HepG2 (cell line): ENCODE results near the gene TMEM143. TPM values are rescaled to one million over a fixed set of nuclear protein-coding genes. Genes with fewer than 3 reads are reported as not detected.

Experiments used
- ATRX ChIP-seq: sonication (generic); formaldehyde crosslinking; IDR thresholded peaks from 2 replicates; pipeline ENCODE4 v1.4.0; 2020; ENCODE audit warnings: missing genetic modification reagents, borderline replicate concordance
- CHD4 ChIP-seq: fragments of 200-600 bp; sonication (generic); IDR thresholded peaks from 2 replicates; pipeline ENCODE4 v1.7.0; 2017; ENCODE audit warnings: mild to moderate bottlenecking, low read length, borderline replicate concordance
- FOSL2 ChIP-seq: sonication (generic); formaldehyde crosslinking; IDR thresholded peaks from 2 replicates; pipeline ENCODE4 v1.4.0; 2020; ENCODE audit warnings: missing genetic modification reagents
- FOXO1 ChIP-seq: sonication (generic); formaldehyde crosslinking; IDR thresholded peaks from 2 replicates; pipeline ENCODE4 v1.4.0; 2020; ENCODE audit warnings: missing genetic modification reagents
- MYC ChIP-seq: sonication (generic); formaldehyde crosslinking; IDR thresholded peaks from 2 replicates; pipeline ENCODE4 v1.9.0; 2021; ENCODE audit warnings: missing genetic modification reagents, borderline replicate concordance
- NFE2L1 ChIP-seq: sonication (generic); formaldehyde crosslinking; IDR thresholded peaks from 2 replicates; pipeline ENCODE4 v1.4.0; 2020; ENCODE audit warnings: missing genetic modification reagents, mild to moderate bottlenecking, borderline replicate concordance
- PHF8 ChIP-seq: sonication (generic); formaldehyde crosslinking; IDR thresholded peaks from 2 replicates; pipeline ENCODE4 v1.5.0; 2020; ENCODE audit warnings: missing genetic modification reagents
- SSRP1 ChIP-seq: IDR thresholded peaks from 2 replicates; pipeline ENCODE4 v1.6.1; 2016; ENCODE audit warnings: control low read depth
- ZBTB38 ChIP-seq: sonication (generic); formaldehyde crosslinking; IDR thresholded peaks from 2 replicates; pipeline ENCODE4 v1.5.1; 2020; ENCODE audit warnings: mild to moderate bottlenecking, missing genetic modification reagents
- ZNF124 ChIP-seq: sonication (generic); formaldehyde crosslinking; IDR thresholded peaks from 2 replicates; pipeline ENCODE4 v1.4.0; 2020; ENCODE audit warnings: missing genetic modification reagents
- ZNF274 ChIP-seq: sonication (generic); formaldehyde crosslinking; IDR thresholded peaks from 2 replicates; pipeline ENCODE4 v1.5.1; 2020; ENCODE audit warnings: mild to moderate bottlenecking, missing genetic modification reagents
- ZNF430 ChIP-seq: sonication (generic); formaldehyde crosslinking; IDR thresholded peaks from 2 replicates; pipeline ENCODE4 v1.9.0; 2021; ENCODE audit warnings: mild to moderate bottlenecking, missing genetic modification reagents
- ZNF781 ChIP-seq: sonication (generic); formaldehyde crosslinking; IDR thresholded peaks from 2 replicates; pipeline ENCODE4 v1.5.1; 2020; ENCODE audit warnings: borderline replicate concordance, mild to moderate bottlenecking, missing genetic modification reagents; ENCODE audit errors: not compliant biosample characterization
- polyA plus RNA-seq, 8 experiments: library from polyadenylated mRNA; depleted of rRNA in 3 of 8; stranded (reverse) in 7 of 8; unstranded in 1 of 8; fragments of >200 nt; fragmentation: Illumina TruSeq in 4 of 8; extraction: Trizol in 4 of 8; gene quantifications; 2 replicates each; pipeline versions ENCODE4 v1.2.1 to v1.2.3, GENCODE V29; 2011 to 2016; ENCODE audit warnings: low read depth in 4 of 8, missing spikeins in 1 of 8, mixed read lengths in 1 of 8; ENCODE audit not compliant: insufficient read depth in 1 of 8
- total RNA-seq, 5 experiments: library from RNA; depleted of rRNA; stranded (reverse); fragments of >200 nt; fragmentation: Illumina TruSeq; extraction: Trizol; gene quantifications; 2 replicates each; pipeline ENCODE4 v1.2.3, GENCODE V29; 2016; ENCODE audit warnings: low read depth in 1 of 5
- TF ChIP-seq, protein P1 (sequence below), 2 experiments: sonication (generic) in 1 of 2; formaldehyde crosslinking in 1 of 2; IDR thresholded peaks; 2 replicates each; pipeline versions ENCODE4 v1.6.1 to v1.9.0; 2014 to 2022; ENCODE audit warnings: antibody characterized with exemption in 1 of 2, borderline replicate concordance in 1 of 2, inconsistent platforms in 1 of 2, low read depth in 1 of 2, missing genetic modification reagents in 1 of 2
- TF ChIP-seq, protein P2 (sequence below): sonication (generic); formaldehyde crosslinking; IDR thresholded peaks from 2 replicates; pipeline ENCODE4 v1.4.0; 2020; ENCODE audit warnings: missing genetic modification reagents
- TF ChIP-seq, protein P3 (sequence below): sonication (generic); formaldehyde crosslinking; IDR thresholded peaks from 2 replicates; pipeline ENCODE4 v1.4.0; 2020; ENCODE audit warnings: mild to moderate bottlenecking, low read depth, missing genetic modification reagents
- TF ChIP-seq, protein P4 (sequence below): sonication (generic); formaldehyde crosslinking; IDR thresholded peaks from 2 replicates; pipeline ENCODE4 v1.5.0; 2020; ENCODE audit warnings: missing genetic modification reagents
- TF ChIP-seq, protein P5 (sequence below): sonication (generic); formaldehyde crosslinking; IDR thresholded peaks from 2 replicates; pipeline ENCODE4 v1.4.0; 2020; ENCODE audit warnings: missing genetic modification reagents
- TF ChIP-seq, protein P6 (sequence below): sonication (generic); formaldehyde crosslinking; IDR thresholded peaks from 2 replicates; pipeline ENCODE4 v1.8.0; 2022; ENCODE audit warnings: missing genetic modification reagents, mild to moderate bottlenecking, moderate library complexity, borderline replicate concordance

The TMEM143 gene
- total and polyA plus RNA-seq, 2 of the 13 experiments (the other 11 are each of a cell fraction or from before 2014, with no cell fraction given): 7.7 to 11.3 TPM

DNA sequence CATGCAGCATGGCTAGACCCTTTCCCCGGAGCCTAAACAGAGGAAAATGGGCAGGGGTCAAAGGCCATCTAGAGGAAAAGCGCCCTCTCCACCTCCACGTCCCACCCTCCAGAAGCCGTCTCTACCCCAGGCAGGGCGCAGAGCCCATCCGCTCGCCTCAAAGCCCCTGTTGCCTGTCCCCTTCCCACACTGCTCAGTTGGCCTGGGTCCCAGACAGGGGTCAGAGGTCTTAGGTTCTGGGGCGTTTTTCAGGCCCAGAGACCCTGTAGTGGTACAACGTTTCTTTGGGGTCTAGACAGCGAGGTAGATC, 285 bp downstream of the TMEM143 start (continued):
- TF ChIP-seq, protein P1, sequence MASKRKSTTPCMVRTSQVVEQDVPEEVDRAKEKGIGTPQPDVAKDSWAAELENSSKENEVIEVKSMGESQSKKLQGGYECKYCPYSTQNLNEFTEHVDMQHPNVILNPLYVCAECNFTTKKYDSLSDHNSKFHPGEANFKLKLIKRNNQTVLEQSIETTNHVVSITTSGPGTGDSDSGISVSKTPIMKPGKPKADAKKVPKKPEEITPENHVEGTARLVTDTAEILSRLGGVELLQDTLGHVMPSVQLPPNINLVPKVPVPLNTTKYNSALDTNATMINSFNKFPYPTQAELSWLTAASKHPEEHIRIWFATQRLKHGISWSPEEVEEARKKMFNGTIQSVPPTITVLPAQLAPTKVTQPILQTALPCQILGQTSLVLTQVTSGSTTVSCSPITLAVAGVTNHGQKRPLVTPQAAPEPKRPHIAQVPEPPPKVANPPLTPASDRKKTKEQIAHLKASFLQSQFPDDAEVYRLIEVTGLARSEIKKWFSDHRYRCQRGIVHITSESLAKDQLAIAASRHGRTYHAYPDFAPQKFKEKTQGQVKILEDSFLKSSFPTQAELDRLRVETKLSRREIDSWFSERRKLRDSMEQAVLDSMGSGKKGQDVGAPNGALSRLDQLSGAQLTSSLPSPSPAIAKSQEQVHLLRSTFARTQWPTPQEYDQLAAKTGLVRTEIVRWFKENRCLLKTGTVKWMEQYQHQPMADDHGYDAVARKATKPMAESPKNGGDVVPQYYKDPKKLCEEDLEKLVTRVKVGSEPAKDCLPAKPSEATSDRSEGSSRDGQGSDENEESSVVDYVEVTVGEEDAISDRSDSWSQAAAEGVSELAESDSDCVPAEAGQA (IDR thresholded peaks at IDR 0.05; ENCODE audit: low read depth): no peak
- TF ChIP-seq, protein P1 (CRISPR knock-in tag; IDR thresholded peaks at IDR 0.05; ENCODE audit: borderline replicate concordance): no peak
- TF ChIP-seq ATRX (CRISPR knock-in tag) (no peak), ZNF274 (CRISPR knock-in tag) (no peak), ZNF124 (no peak), MYC (CRISPR knock-in tag) (no peak), FOSL2 (CRISPR knock-in tag) (peak; percentile 21; the same call in 1 of the 2 replicates), SSRP1 (peak; percentile 61; the same call in 1 of the 2 replicates), NFE2L1 (CRISPR knock-in tag) (peak; percentile 58; the same call in 1 of the 2 replicates), PHF8 (peak; percentile 49; the same call in 1 of the 2 replicates), ZNF781 (no peak), CHD4 (0 out of 2 replicates have a peak, but pooled peaks have one; percentile 35), ZBTB38 (CRISPR knock-in tag) (no peak), FOXO1 (CRISPR knock-in tag) (peak; percentile 39; the same call in 1 of the 2 replicates), ZNF430 (CRISPR knock-in tag) (peak; percentile 75; the same call in 1 of the 2 replicates)
- TF ChIP-seq, protein P2, sequence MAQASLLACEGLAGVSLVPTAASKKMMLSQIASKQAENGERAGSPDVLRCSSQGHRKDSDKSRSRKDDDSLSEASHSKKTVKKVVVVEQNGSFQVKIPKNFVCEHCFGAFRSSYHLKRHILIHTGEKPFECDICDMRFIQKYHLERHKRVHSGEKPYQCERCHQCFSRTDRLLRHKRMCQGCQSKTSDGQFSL (CRISPR knock-in tag): peak; percentile 69; the same call in 1 of the 2 replicates
- TF ChIP-seq, protein P3, sequence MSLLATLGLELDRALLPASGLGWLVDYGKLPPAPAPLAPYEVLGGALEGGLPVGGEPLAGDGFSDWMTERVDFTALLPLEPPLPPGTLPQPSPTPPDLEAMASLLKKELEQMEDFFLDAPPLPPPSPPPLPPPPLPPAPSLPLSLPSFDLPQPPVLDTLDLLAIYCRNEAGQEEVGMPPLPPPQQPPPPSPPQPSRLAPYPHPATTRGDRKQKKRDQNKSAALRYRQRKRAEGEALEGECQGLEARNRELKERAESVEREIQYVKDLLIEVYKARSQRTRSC (CRISPR knock-in tag): no peak
- TF ChIP-seq, protein P4, sequence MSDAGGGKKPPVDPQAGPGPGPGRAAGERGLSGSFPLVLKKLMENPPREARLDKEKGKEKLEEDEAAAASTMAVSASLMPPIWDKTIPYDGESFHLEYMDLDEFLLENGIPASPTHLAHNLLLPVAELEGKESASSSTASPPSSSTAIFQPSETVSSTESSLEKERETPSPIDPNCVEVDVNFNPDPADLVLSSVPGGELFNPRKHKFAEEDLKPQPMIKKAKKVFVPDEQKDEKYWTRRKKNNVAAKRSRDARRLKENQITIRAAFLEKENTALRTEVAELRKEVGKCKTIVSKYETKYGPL (CRISPR knock-in tag): no peak
- TF ChIP-seq, protein P5, sequence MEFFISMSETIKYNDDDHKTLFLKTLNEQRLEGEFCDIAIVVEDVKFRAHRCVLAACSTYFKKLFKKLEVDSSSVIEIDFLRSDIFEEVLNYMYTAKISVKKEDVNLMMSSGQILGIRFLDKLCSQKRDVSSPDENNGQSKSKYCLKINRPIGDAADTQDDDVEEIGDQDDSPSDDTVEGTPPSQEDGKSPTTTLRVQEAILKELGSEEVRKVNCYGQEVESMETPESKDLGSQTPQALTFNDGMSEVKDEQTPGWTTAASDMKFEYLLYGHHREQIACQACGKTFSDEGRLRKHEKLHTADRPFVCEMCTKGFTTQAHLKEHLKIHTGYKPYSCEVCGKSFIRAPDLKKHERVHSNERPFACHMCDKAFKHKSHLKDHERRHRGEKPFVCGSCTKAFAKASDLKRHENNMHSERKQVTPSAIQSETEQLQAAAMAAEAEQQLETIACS: no peak
- TF ChIP-seq, protein P6, sequence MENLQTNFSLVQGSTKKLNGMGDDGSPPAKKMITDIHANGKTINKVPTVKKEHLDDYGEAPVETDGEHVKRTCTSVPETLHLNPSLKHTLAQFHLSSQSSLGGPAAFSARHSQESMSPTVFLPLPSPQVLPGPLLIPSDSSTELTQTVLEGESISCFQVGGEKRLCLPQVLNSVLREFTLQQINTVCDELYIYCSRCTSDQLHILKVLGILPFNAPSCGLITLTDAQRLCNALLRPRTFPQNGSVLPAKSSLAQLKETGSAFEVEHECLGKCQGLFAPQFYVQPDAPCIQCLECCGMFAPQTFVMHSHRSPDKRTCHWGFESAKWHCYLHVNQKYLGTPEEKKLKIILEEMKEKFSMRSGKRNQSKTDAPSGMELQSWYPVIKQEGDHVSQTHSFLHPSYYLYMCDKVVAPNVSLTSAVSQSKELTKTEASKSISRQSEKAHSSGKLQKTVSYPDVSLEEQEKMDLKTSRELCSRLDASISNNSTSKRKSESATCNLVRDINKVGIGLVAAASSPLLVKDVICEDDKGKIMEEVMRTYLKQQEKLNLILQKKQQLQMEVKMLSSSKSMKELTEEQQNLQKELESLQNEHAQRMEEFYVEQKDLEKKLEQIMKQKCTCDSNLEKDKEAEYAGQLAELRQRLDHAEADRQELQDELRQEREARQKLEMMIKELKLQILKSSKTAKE (CRISPR knock-in tag): no peak
